ENCODE measurements around the gene TRIP12.
"Not testable (repeated sequence)": the region's sequence is repeated elsewhere in the genome, so short reads cannot be mapped to it uniquely, and the experiment has no call there.

TRIP12 gene

GRCh38 chr2:229921892-229922448, at the start of gene TRIP12:
Gene TRIP12 (minus strand): TSS chr2:229922009. CDS start chr2:229880079, 41,930 bp downstream.
- peak; percentile 85 for DNase-seq

- DNase-seq = peak; percentile 58
Observed at GRCh38 chr2:229971298-229971790, 49.5 kb upstream of the TRIP12 start.

- no peak for DNase-seq
Observed at GRCh38 chr2:229970406-229970805, 48.6 kb upstream of the TRIP12 start.

GRCh38 chr2:229969921-229970320, 48.1 kb upstream of the TRIP12 start:
- DNase-seq = no peak

GRCh38 chr2:229963596-229963995, 41.8 kb upstream of the TRIP12 start:
- not testable (repeated sequence) for DNase-seq

GRCh38 chr2:229956491-229956890, 34.7 kb upstream of the TRIP12 start:
- no peak for DNase-seq

GRCh38 chr2:229955663-229956062, 33.9 kb upstream of the TRIP12 start:
- DNase-seq = no peak

GRCh38 chr2:229952256-229952835, 30.5 kb upstream of the TRIP12 start:
- no peak for DNase-seq

- DNase-seq = no peak
Observed at GRCh38 chr2:229947544-229947943, 25.7 kb upstream of the TRIP12 start.

- no peak for DNase-seq
Observed at GRCh38 chr2:229945975-229946374, 24.2 kb upstream of the TRIP12 start.

GRCh38 chr2:229943770-229944449, 22.1 kb upstream of the TRIP12 start:
- DNase-seq = no peak

GRCh38 chr2:229943171-229943570, 21.4 kb upstream of the TRIP12 start:
- no peak for DNase-seq

GRCh38 chr2:229942671-229943070, 20.9 kb upstream of the TRIP12 start:
- DNase-seq = no peak

- DNase-seq = no peak
Observed at GRCh38 chr2:229937537-229937936, 15.7 kb upstream of the TRIP12 start.

GRCh38 chr2:229931241-229931640, 9.4 kb upstream of the TRIP12 start:
- DNase-seq = no peak

- DNase-seq = peak; percentile 12
Observed at GRCh38 chr2:229930656-229931055, 8.8 kb upstream of the TRIP12 start.

- no peak for DNase-seq
Observed at GRCh38 chr2:229927817-229928321, 6.1 kb upstream of the TRIP12 start.

GRCh38 chr2:229925201-229925600, 3.4 kb upstream of the TRIP12 start:
- no peak for DNase-seq

GRCh38 chr2:229924541-229924940, 2.7 kb upstream of the TRIP12 start:
- not testable (repeated sequence) for DNase-seq

GRCh38 chr2:229922449-229923386, 909 bp upstream of the TRIP12 start, which contains the start of gene FBXO36:
Gene FBXO36 (plus strand): TSS chr2:229922503. CDS start chr2:229922514, 11 bp downstream.
- DNase-seq = peak; percentile 75

- DNase-seq = peak; percentile 64
Observed at GRCh38 chr2:229921101-229921891, 513 bp downstream of the TRIP12 start.
